AG09309 (cell line): ENCODE results near the gene KIF5A.
"Not testable (repeated sequence)": the region's sequence is repeated elsewhere in the genome, so short reads cannot be mapped to it uniquely, and the experiment has no call there.

ENCODE experiments used
- DNase-seq: peaks from one replicate; pipeline ENCODE4 v3.0.0-alpha.2; 2010; ENCODE audit warnings: low read depth
- H3K4me3 ChIP-seq: 2 replicates; pipeline ENCODE4 v1.5.1; 2011; ENCODE audit warnings: mild to moderate bottlenecking, low read depth, low read length, moderate library complexity; ENCODE audit not compliant: control insufficient read depth
- TF ChIP-seq, protein P1 (sequence below): IDR thresholded peaks from 2 replicates; pipeline ENCODE4 v1.5.1; 2011; ENCODE audit warnings: mild to moderate bottlenecking, low read depth, low read length, inconsistent platforms; ENCODE audit not compliant: insufficient read depth, control insufficient read depth; ENCODE audit errors: missing control alignments

Gene KIF5A

GRCh38 chr12:57583008-57583831 lies 33.4 kb downstream of the KIF5A start:
- DNase-seq, result peak; percentile 40
- TF ChIP-seq, protein P1, sequence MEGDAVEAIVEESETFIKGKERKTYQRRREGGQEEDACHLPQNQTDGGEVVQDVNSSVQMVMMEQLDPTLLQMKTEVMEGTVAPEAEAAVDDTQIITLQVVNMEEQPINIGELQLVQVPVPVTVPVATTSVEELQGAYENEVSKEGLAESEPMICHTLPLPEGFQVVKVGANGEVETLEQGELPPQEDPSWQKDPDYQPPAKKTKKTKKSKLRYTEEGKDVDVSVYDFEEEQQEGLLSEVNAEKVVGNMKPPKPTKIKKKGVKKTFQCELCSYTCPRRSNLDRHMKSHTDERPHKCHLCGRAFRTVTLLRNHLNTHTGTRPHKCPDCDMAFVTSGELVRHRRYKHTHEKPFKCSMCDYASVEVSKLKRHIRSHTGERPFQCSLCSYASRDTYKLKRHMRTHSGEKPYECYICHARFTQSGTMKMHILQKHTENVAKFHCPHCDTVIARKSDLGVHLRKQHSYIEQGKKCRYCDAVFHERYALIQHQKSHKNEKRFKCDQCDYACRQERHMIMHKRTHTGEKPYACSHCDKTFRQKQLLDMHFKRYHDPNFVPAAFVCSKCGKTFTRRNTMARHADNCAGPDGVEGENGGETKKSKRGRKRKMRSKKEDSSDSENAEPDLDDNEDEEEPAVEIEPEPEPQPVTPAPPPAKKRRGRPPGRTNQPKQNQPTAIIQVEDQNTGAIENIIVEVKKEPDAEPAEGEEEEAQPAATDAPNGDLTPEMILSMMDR, result peak; percentile 92

GRCh38 chr12:57584050-57584449 lies 34.2 kb downstream of the KIF5A start:
- TF ChIP-seq, protein P1, result no peak
- no peak overlapping the region for H3K4me3 ChIP-seq
- no peak for DNase-seq

More at GRCh38 chr12:57583008-57583831, 33.4 kb downstream of the KIF5A start:
- H3K4me3 ChIP-seq, result no peak overlapping the region

DNA sequence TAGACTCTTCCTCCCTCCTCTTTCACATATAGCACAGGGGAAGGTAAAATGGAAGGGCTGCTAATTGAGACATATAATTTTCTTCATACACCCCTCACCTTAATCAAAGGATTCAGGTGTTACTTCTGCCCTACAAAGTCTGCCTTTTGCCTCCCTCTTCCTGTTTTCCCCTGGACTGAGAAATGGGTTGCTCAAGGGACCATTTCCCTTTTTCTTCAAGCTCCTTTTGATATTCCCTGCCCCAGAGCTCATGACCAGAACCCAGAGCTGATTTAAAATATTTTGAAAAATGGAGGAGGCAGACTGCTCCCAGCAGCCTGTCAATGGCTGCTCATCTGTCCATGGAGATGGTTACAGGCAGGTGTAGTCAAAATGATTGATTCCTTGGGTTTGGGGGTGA lies 34.8 kb downstream of the KIF5A start:
- TF ChIP-seq, protein P1, result no peak
- H3K4me3 ChIP-seq, result no peak overlapping the region
- DNase-seq, result no peak

DNA sequence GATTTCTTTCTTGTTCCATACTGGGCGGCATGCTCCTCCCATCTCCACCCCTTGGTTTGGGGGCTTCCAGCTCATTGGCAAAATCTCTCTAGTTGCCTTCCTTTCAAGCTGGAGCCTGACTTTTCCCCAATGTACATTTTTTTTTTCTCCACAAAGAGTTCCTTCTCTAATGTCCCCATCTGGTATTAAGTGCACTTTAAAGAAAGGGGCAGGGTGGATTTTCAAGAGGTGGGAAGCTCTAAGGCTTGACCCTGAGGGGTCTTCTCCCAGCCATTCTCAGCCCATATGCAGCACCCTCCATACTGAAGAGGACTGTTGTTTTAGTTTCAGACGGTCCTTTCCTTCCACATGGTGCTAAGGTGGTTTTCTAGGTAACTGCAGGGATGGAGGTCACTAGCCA lies 35.3 kb downstream of the KIF5A start:
- TF ChIP-seq, protein P1, result no peak
- no peak for DNase-seq
- no peak overlapping the region for H3K4me3 ChIP-seq

DNA sequence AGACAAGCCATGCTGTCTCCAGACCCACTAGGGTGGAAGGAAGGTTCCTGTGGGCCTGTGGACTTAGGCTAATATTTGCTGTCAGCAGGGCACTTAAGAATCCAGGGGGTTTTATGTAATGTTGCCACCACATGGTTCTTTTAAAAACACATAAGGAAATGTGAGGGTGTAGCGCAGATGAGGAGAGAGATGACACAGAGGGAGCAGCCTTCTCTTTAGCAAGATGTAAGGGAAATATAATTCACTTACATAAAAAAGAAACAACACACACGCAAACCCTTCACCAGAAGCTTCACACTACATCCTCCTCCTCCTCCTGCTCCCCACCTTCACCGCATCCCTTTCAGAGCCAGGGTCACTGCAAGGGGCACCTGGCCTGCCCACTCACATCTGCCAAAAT lies 36.3 kb downstream of the KIF5A start:
- no peak for DNase-seq
- TF ChIP-seq, protein P1, result no peak

GRCh38 chr12:57586832-57587429 lies 37.1 kb downstream of the KIF5A start:
- no peak for DNase-seq
- TF ChIP-seq, protein P1, result no peak
- no peak overlapping the region for H3K4me3 ChIP-seq

More for the DNA sequence above, 36.3 kb downstream of the KIF5A start:
- H3K4me3 ChIP-seq, result no peak overlapping the region

- DNase-seq, H3K4me3 ChIP-seq: not testable (repeated sequence)
Observed at GRCh38 chr12:57588951-57589610, 39.2 kb downstream of the KIF5A start.
